K562 (cell line): ENCODE results near the gene TULP4. TPM values are rescaled to one million over a fixed set of nuclear protein-coding genes. Genes with fewer than 3 reads are reported as not detected.

ENCODE experiments used
- ATAC-seq: fragments of 200-7000 bp; cut with Tn5 transposase; 3 replicates; pipeline ENCODE4 v1.9.1; 2020; ENCODE audit warnings: moderate library complexity
- BruUV-seq: library from RNA; stranded (reverse); fragments of 400-500 nt; replicated peaks from 2 replicates; lab custom pipeline; 2021; lab: Mats Ljungman, UMichigan
- CTCF ChIA-PET: fragments of 300-600 bp; formaldehyde crosslinking; extraction: SDS; loops from one replicate; lab custom pipeline; 2021; ENCODE audit warnings: low intra/inter-chr PET ratio; lab: Yijun Ruan, JAX
- POLR2A ChIA-PET: fragments of 300-600, 350-650 bp; sonication (Branson Sonifier 250); formaldehyde crosslinking; extraction: SDS; loops from one replicate; lab custom pipeline; 2021; ENCODE audit warnings: antibody characterized with exemption, inconsistent platforms; lab: Yijun Ruan, JAX
- DNase-seq, 4 experiments: peaks; one replicate each; pipeline versions ENCODE4 v3.0.0 to v3.0.0-alpha.2; 2011 to 2018; ENCODE audit warnings: low spot score in 3 of 4, mixed read lengths in 3 of 4; ENCODE audit errors: extremely low read depth in 1 of 4
- FAIRE-seq: peaks from 2 replicates; lab custom pipeline; 2011; peaks lifted over from hg19 to GRCh38; lab: Jason Lieb, UNC
- H2AFZ ChIP-seq: 2 replicates; pipeline ENCODE4 v1.6.0; 2011; ENCODE audit warnings: low read depth, low read length, control low read depth, inconsistent platforms
- H3K27ac ChIP-seq: fragments of 200-600 bp; 3 replicates; pipeline ENCODE4 v1.8.0; 2011; ENCODE audit warnings: low read depth, mild to moderate bottlenecking, control low read depth, inconsistent platforms, low read length, moderate library complexity, mixed read lengths; ENCODE audit errors: extremely low read depth
- H3K27me3 ChIP-seq, 2 experiments: fragments of 300-600 bp in 1 of 2; 2 replicates in 1 of 2; 3 replicates in 1 of 2; pipeline versions ENCODE4 v1.6.0 to v1.8.0; 2011; ENCODE audit warnings: inconsistent platforms in 2 of 2, low read length in 2 of 2, mild to moderate bottlenecking in 1 of 2, mixed read lengths in 1 of 2, moderate library complexity in 1 of 2; ENCODE audit not compliant: control insufficient read depth in 2 of 2, insufficient read depth in 2 of 2
- H3K36me3 ChIP-seq: fragments of 300-600 bp; 3 replicates; pipeline ENCODE4 v1.8.0; 2011; ENCODE audit warnings: mild to moderate bottlenecking, low read length, inconsistent platforms; ENCODE audit not compliant: control insufficient read depth, insufficient read depth
- H3K4me1 ChIP-seq, 2 experiments: fragments of 200-600 bp in 1 of 2; replicated peaks in 1 of 2; 2 replicates in 1 of 2; 3 replicates in 1 of 2; pipeline versions ENCODE4 v1.5.1 to v1.8.0; 2011; ENCODE audit warnings: inconsistent platforms in 2 of 2, low read length in 2 of 2, mild to moderate bottlenecking in 1 of 2, mixed read lengths in 1 of 2, moderate library complexity in 1 of 2; ENCODE audit not compliant: control insufficient read depth in 2 of 2, insufficient read depth in 2 of 2
- H3K4me2 ChIP-seq: 2 replicates; pipeline ENCODE4 v1.6.1; 2011; ENCODE audit warnings: low read length, control low read depth, inconsistent platforms, mixed read lengths; ENCODE audit not compliant: insufficient read depth
- H3K4me3 ChIP-seq: fragments of 200-600 bp; sonication (generic), shearing (Covaris generic); 2 replicates; pipeline ENCODE4 v1.5.1; 2016; ENCODE audit warnings: control low read depth, inconsistent platforms
- H3K79me2 ChIP-seq: fragments of 200-600 bp; 3 replicates; pipeline ENCODE4 v1.8.0; 2011; ENCODE audit warnings: low read length, inconsistent platforms; ENCODE audit not compliant: control insufficient read depth, insufficient read depth
- H3K9ac ChIP-seq, 2 experiments: 2 replicates each; pipeline versions ENCODE4 v1.6.0 to v1.6.1; 2011; ENCODE audit warnings: low read depth in 2 of 2, low read length in 2 of 2, control low read depth in 1 of 2, inconsistent platforms in 1 of 2, mild to moderate bottlenecking in 1 of 2, mixed read lengths in 1 of 2; ENCODE audit not compliant: insufficient read depth in 1 of 2
- H3K9me1 ChIP-seq: one replicate; pipeline ENCODE4 v1.6.0; 2011; ENCODE audit warnings: inconsistent platforms, mild to moderate bottlenecking, low read length, moderate library complexity; ENCODE audit not compliant: control insufficient read depth, insufficient read depth
- H3K9me3 ChIP-seq: replicated peaks from 2 replicates; pipeline ENCODE4 v1.5.1; 2011; ENCODE audit warnings: low read depth, low read length, inconsistent platforms; ENCODE audit not compliant: control insufficient read depth, insufficient read depth
- H4K20me1 ChIP-seq: replicated peaks from 2 replicates; pipeline ENCODE4 v1.6.1; 2011; ENCODE audit warnings: low read length, inconsistent platforms, mixed read lengths; ENCODE audit not compliant: control insufficient read depth, insufficient read depth
- BCLAF1 ChIP-seq, 2 experiments: fragments of 450-650 bp in 1 of 2; IDR thresholded peaks; 2 replicates each; pipeline ENCODE4 v1.6.1; 2011 to 2017; ENCODE audit warnings: low read depth in 2 of 2, antibody characterized with exemption in 1 of 2, borderline replicate concordance in 1 of 2, low read length in 1 of 2, mild to moderate bottlenecking in 1 of 2, mixed read lengths in 1 of 2; ENCODE audit not compliant: control insufficient read depth in 1 of 2
- EHMT2 ChIP-seq: fragments of 450-650 bp; IDR thresholded peaks from 2 replicates; pipeline ENCODE4 v1.6.1; 2018; ENCODE audit warnings: antibody characterized with exemption
- ERF ChIP-seq: fragments of 450-650 bp; formaldehyde crosslinking; IDR thresholded peaks from 2 replicates; pipeline ENCODE4 v1.4.0; 2020; ENCODE audit warnings: mild to moderate bottlenecking, mixed read lengths
- FIP1L1 ChIP-seq: fragments of 200-400 bp; formaldehyde crosslinking; IDR thresholded peaks from 2 replicates; pipeline ENCODE4 v1.6.1; 2018; ENCODE audit warnings: mild to moderate bottlenecking, low read depth, low read length; ENCODE audit not compliant: poor library complexity, severe bottlenecking
- HEY1 ChIP-seq: fragments of 250-450 bp; sonication (Bioruptor Pico); IDR thresholded peaks from 2 replicates; pipeline ENCODE4 v1.5.0; 2020; ENCODE audit warnings: mild to moderate bottlenecking, moderate library complexity, borderline replicate concordance
- HNRNPL ChIP-seq: fragments of 200-400 bp; formaldehyde crosslinking; IDR thresholded peaks from 2 replicates; pipeline ENCODE4 v1.6.1; 2017; ENCODE audit warnings: low read depth, mild to moderate bottlenecking, low read length
- JUNB ChIP-seq: fragments of 450-650 bp; formaldehyde crosslinking; conservative IDR thresholded peaks from 2 replicates; pipeline ENCODE4 v1.4.0; 2020; ENCODE audit warnings: mild to moderate bottlenecking
- NFATC3 ChIP-seq: fragments of 450-650 bp; IDR thresholded peaks from 2 replicates; pipeline ENCODE4 v1.6.1; 2017; ENCODE audit warnings: mild to moderate bottlenecking
- TCFL5 ChIP-seq: fragments of 250-450 bp; sonication (Bioruptor Pico); conservative IDR thresholded peaks from 2 replicates; pipeline ENCODE4 v1.6.1; 2021; ENCODE audit warnings: mild to moderate bottlenecking, moderate library complexity, matching md5 sums
- ZNF668 ChIP-seq: fragments of 250-450 bp; sonication (Bioruptor Pico); IDR thresholded peaks from 2 replicates; pipeline ENCODE4 v1.8.0; 2022; ENCODE audit warnings: mild to moderate bottlenecking, inconsistent platforms
- ZNF696 ChIP-seq: fragments of 250-450 bp; sonication (Bioruptor Pico); conservative IDR thresholded peaks from 2 replicates; pipeline ENCODE4 v1.4.0; 2020; ENCODE audit warnings: mild to moderate bottlenecking, moderate library complexity
- in situ Hi-C: fragments of 300-500 bp; cut with MboI; formaldehyde crosslinking; loops from 4 replicates; pipeline ENCODE4 v1.15.0; 2018; ENCODE audit warnings: inconsistent platforms, mixed read lengths
- intact Hi-C: fragments of 100-400 bp; cut with micrococcal nuclease; formaldehyde crosslinking; loops from 2 replicates; pipeline ENCODE4 v1.14.2; 2022
- polyA plus RNA-seq, 8 experiments: library from polyadenylated mRNA; depleted of rRNA in 4 of 8; stranded (reverse) in 5 of 8; unstranded in 3 of 8; fragments of >200 nt; fragmentation: Nextera tagmentation in 2 of 8; fragmentation: Illumina TruSeq in 1 of 8; extraction: Ambion mirVana in 2 of 8; extraction: Trizol in 1 of 8; gene quantifications; 2 replicates each; pipeline versions ENCODE4 v1.2.1 to v1.2.3, GENCODE V29; 2011 to 2014; ENCODE audit warnings: inconsistent platforms in 1 of 8, missing spikeins in 1 of 8
- total RNA-seq, 7 experiments: library from RNA; depleted of rRNA in 6 of 7; stranded (reverse); fragments of >200 nt in 6 of 7; fragmentation: Illumina TruSeq in 2 of 7; extraction: Trizol in 2 of 7; gene quantifications; 2 replicates each; pipeline versions ENCODE4 v1.2.1 to v1.2.3, GENCODE V29; 2011 to 2021; ENCODE audit warnings: low replicate concordance in 1 of 7

The TULP4 gene
- total and polyA plus RNA-seq, 9 of the 15 experiments (the other 6 are each of a cell fraction or from before 2014, with no cell fraction given): 1.2 to 50.4 (median 11.0) TPM

GRCh38 chr6:158361068-158361467 is 48.8 kb downstream of the TULP4 start:
- BruUV-seq: no TSS peak
- Histone ChIP-seq H3K36me3 (no peaks in the 10 kb centered on the region), H2AFZ (no peak overlapping the region), H4K20me1 (no peaks in the 10 kb centered on the region), H3K27me3 (no peaks in the 10 kb centered on the region), H3K9me1 (no peaks in the 10 kb centered on the region), H3K4me1 (peaks cover 0 to under 1% of the 10 kb centered on the region in 2 experiments; a peak in 1 of 5 replicates), H3K4me3 (no peak overlapping the region), H3K9ac (no peak overlapping the region), H3K27ac (no peak overlapping the region), H3K4me2 (no peak overlapping the region), H3K9me3 (no peaks in the 10 kb centered on the region), H3K79me2 (no peaks in the 10 kb centered on the region)
- no peak for TF ChIP-seq JUNB
- TF ChIP-seq FIP1L1: no peak
- no peak for TF ChIP-seq ERF
- TF ChIP-seq ZNF696 (CRISPR knock-in tag): no peak
- TF ChIP-seq EHMT2: no peak
- no peak for TF ChIP-seq BCLAF1 (IDR thresholded peaks at IDR 0.05; ENCODE audit: borderline replicate concordance in 1 of 2, control insufficient read depth in 1 of 2, low read depth in 2 of 2, low read length in 1 of 2)
- TF ChIP-seq TCFL5: no peak
- TF ChIP-seq ZNF668: no peak
- no peak for TF ChIP-seq HNRNPL
- no peak for TF ChIP-seq NFATC3
- TF ChIP-seq HEY1 (CRISPR knock-in tag): no peak
- DNase-seq (no peak), FAIRE-seq (no peak), ATAC-seq (no peak)
- ChIA-PET CTCF (no interaction called here), POLR2A (interaction anchor here (0.7 to 1.3 kb wide), 2 partner anchors 19 to 209 kb away, joined by 3 read pairs; no protein-coding TSS in a partner anchor)
- intact Hi-C loops: loop anchor here (10.0 kb wide), 1 partner anchor 126 kb away; no protein-coding TSS in a partner anchor
- in situ Hi-C loops: no loop called here
